Stimulated activated CD4-positive, alpha-beta T cell treated with anti-CD3 and anti-CD28 coated beads, Interleukin-1b, Interleukin-23, amount 100 ng/mL, for 4 hours (primary cell): Measurements from ENCODE around the gene ERO1A.
A peak's percentile ranks its signal among the peaks of the same experiment; 100 is the strongest.

Experiments
- DNase-seq, 2 donors: peaks; one replicate each; pipeline ENCODE4 v3.0.0-alpha.2; 2020; ENCODE audit warnings: low read depth in 2 of 2

Gene ERO1A

GRCh38 chr14:52700701-52701172, 5.4 kb upstream of the ERO1A start:
- no peak for DNase-seq

GRCh38 chr14:52694761-52695480, 437 bp downstream of the ERO1A start:
- DNase-seq, result peak; percentile 19 to 34

- no peak for DNase-seq
Measured at GRCh38 chr14:52693532-52693931, 1.8 kb downstream of the ERO1A start.

- DNase-seq, result no peak
Measured at GRCh38 chr14:52693036-52693435, 2.3 kb downstream of the ERO1A start.

- no peak for DNase-seq
Measured at GRCh38 chr14:52692248-52692962, 3.0 kb downstream of the ERO1A start.

- no peak for DNase-seq
Measured at GRCh38 chr14:52690983-52691760, 4.2 kb downstream of the ERO1A start.

- DNase-seq, result no peak
Measured at GRCh38 chr14:52686176-52686575, 9.2 kb downstream of the ERO1A start.

- no peak for DNase-seq
Measured at GRCh38 chr14:52683985-52684520, 11.3 kb downstream of the ERO1A start.

- DNase-seq, result no peak
Measured at GRCh38 chr14:52678591-52678990, 16.8 kb downstream of the ERO1A start.

- no peak for DNase-seq
Measured at GRCh38 chr14:52663850-52664249, 31.5 kb downstream of the ERO1A start.

GRCh38 chr14:52661314-52661713, 34.0 kb downstream of the ERO1A start:
- no peak for DNase-seq

- DNase-seq, result no peak
Measured at GRCh38 chr14:52660832-52661231, 34.5 kb downstream of the ERO1A start.

GRCh38 chr14:52660325-52660724, 35.0 kb downstream of the ERO1A start:
- no peak for DNase-seq

- no peak for DNase-seq
Measured at GRCh38 chr14:52656905-52657304, 38.5 kb downstream of the ERO1A start.

- DNase-seq, result no peak
Measured at GRCh38 chr14:52650774-52651173, 44.6 kb downstream of the ERO1A start.

- no peak for DNase-seq
Measured at GRCh38 chr14:52649511-52649910, 45.8 kb downstream of the ERO1A start.

GRCh38 chr14:52641745-52642144, 53.6 kb downstream of the ERO1A start:
- DNase-seq, result no peak

- DNase-seq, result peak in 1 of 2 donors; percentile 1
Measured at GRCh38 chr14:52640137-52640536, 55.2 kb downstream of the ERO1A start.

- no peak for DNase-seq
Measured at GRCh38 chr14:52619687-52620086, 75.7 kb downstream of the ERO1A start.

- DNase-seq, result no peak
Measured at GRCh38 chr14:52618602-52619001, 76.8 kb downstream of the ERO1A start.

GRCh38 chr14:52610187-52610586, 85.2 kb downstream of the ERO1A start:
- no peak for DNase-seq

GRCh38 chr14:52609445-52610044, 85.8 kb downstream of the ERO1A start:
- no peak for DNase-seq
